Stimulated activated naive CD8-positive, alpha-beta T cell treated with anti-CD3 and anti-CD28 coated beads, Interleukin-15, amount 100 ng/mL, for 72 hours (primary cell): ENCODE measurements around the gene CDH13.

Source experiments
- ATAC-seq: fragments of 150-1000 bp; cut with Tn5 transposase; 2 replicates; pipeline ENCODE4 v1.10.0; 2021; ENCODE audit warnings: mild to moderate bottlenecking, moderate library complexity
- DNase-seq, 2 donors: peaks; one replicate each; pipeline ENCODE4 v3.0.0; 2021 to 2022
- H3K27ac Mint-ChIP-seq, 2 donors: one replicate each; pipeline ENCODE4 v1.8.0; 2022; ENCODE audit warnings: mild to moderate bottlenecking in 2 of 2, mixed read lengths in 2 of 2, moderate library complexity in 2 of 2
- H3K27me3 Mint-ChIP-seq: one replicate; pipeline ENCODE4 v1.8.0; 2022; ENCODE audit warnings: mixed read lengths
- H3K4me1 Mint-ChIP-seq: one replicate; pipeline ENCODE4 v1.8.0; 2022; ENCODE audit warnings: mild to moderate bottlenecking, mixed read lengths
- H3K4me3 Mint-ChIP-seq, 2 donors: one replicate each; pipeline ENCODE4 v1.8.0; 2022; ENCODE audit warnings: mild to moderate bottlenecking in 2 of 2, mixed read lengths in 2 of 2, moderate library complexity in 1 of 2
- H3K9me3 Mint-ChIP-seq, 2 donors: one replicate each; pipeline ENCODE4 v1.8.0; 2022; ENCODE audit warnings: mixed read lengths in 2 of 2

CDH13 gene

GRCh38 chr16:83589576-83589975 lies 962.8 kb downstream of the CDH13 start:
- no peak overlapping the region for H3K4me3 Mint-ChIP-seq
- ATAC-seq, result no peak
- no peak overlapping the region for H3K27ac Mint-ChIP-seq
- no peaks in the 10 kb centered on the region for H3K9me3 Mint-ChIP-seq
- H3K4me1 Mint-ChIP-seq, result no peaks in the 10 kb centered on the region
- DNase-seq, result no peak
- H3K27me3 Mint-ChIP-seq, result no peaks in the 10 kb centered on the region

- H3K4me1 Mint-ChIP-seq, result no peaks in the 10 kb centered on the region
- no peaks in the 10 kb centered on the region for H3K27me3 Mint-ChIP-seq
- H3K4me3 Mint-ChIP-seq, result no peak overlapping the region
- no peak overlapping the region for H3K27ac Mint-ChIP-seq
- DNase-seq (no peak), ATAC-seq (no peak)
- no peaks in the 10 kb centered on the region for H3K9me3 Mint-ChIP-seq
Observed at GRCh38 chr16:83592778-83593177, 966.0 kb downstream of the CDH13 start.

GRCh38 chr16:83599789-83600462 lies 973.2 kb downstream of the CDH13 start:
- ATAC-seq, result no peak
- Mint-ChIP-seq H3K27ac (no peak overlapping the region), H3K4me1 (no peaks in the 10 kb centered on the region), H3K27me3 (no peaks in the 10 kb centered on the region), H3K4me3 (no peak overlapping the region), H3K9me3 (no peaks in the 10 kb centered on the region)
- DNase-seq, result no peak

- DNase-seq, result no peak
Observed at GRCh38 chr16:83602761-83603722, 976.3 kb downstream of the CDH13 start.

GRCh38 chr16:83603723-83604570 lies 977.2 kb downstream of the CDH13 start:
- H3K4me1 Mint-ChIP-seq, result no peaks in the 10 kb centered on the region
- no peaks in the 10 kb centered on the region for H3K9me3 Mint-ChIP-seq
- no peak for ATAC-seq

More at GRCh38 chr16:83602761-83603722, 976.3 kb downstream of the CDH13 start:
- H3K9me3 Mint-ChIP-seq, result no peaks in the 10 kb centered on the region
- ATAC-seq, result no peak
- no peak overlapping the region for H3K27ac Mint-ChIP-seq
- H3K4me1 Mint-ChIP-seq, result no peaks in the 10 kb centered on the region
- peaks cover 8% of the 10 kb centered on the region for H3K27me3 Mint-ChIP-seq
- no peak overlapping the region for H3K4me3 Mint-ChIP-seq

GRCh38 chr16:83606486-83607030 lies 979.8 kb downstream of the CDH13 start:
- no peaks in the 10 kb centered on the region for H3K9me3 Mint-ChIP-seq
- peaks cover 8% of the 10 kb centered on the region for H3K27me3 Mint-ChIP-seq
- H3K4me3 Mint-ChIP-seq, result no peak overlapping the region
- no peak overlapping the region for H3K27ac Mint-ChIP-seq
- DNase-seq (no peak), ATAC-seq (no peak)
- H3K4me1 Mint-ChIP-seq, result no peaks in the 10 kb centered on the region

More at GRCh38 chr16:83603723-83604570, 977.2 kb downstream of the CDH13 start:
- Mint-ChIP-seq H3K27me3 (peaks cover 8% of the 10 kb centered on the region), H3K4me3 (no peak overlapping the region), H3K27ac (no peak overlapping the region)
- DNase-seq, result no peak

GRCh38 chr16:83609178-83609577 lies 982.4 kb downstream of the CDH13 start:
- ATAC-seq (no peak), DNase-seq (no peak)
- H3K9me3 Mint-ChIP-seq, result no peaks in the 10 kb centered on the region
- no peaks in the 10 kb centered on the region for H3K4me1 Mint-ChIP-seq
- no peak overlapping the region for H3K4me3 Mint-ChIP-seq
- no peak overlapping the region for H3K27ac Mint-ChIP-seq
- peaks cover 8% of the 10 kb centered on the region for H3K27me3 Mint-ChIP-seq

- DNase-seq (no peak), ATAC-seq (no peak)
- H3K27me3 Mint-ChIP-seq, result no peaks in the 10 kb centered on the region
- no peaks in the 10 kb centered on the region for H3K4me1 Mint-ChIP-seq
- H3K4me3 Mint-ChIP-seq, result no peak overlapping the region
- no peaks in the 10 kb centered on the region for H3K9me3 Mint-ChIP-seq
- peak overlapping the region in 1 of 2 donors; percentile 39 for H3K27ac Mint-ChIP-seq
Observed at GRCh38 chr16:83615141-83615952, 988.6 kb downstream of the CDH13 start.

GRCh38 chr16:83615953-83616350 lies 989.2 kb downstream of the CDH13 start:
- ATAC-seq (no peak), DNase-seq (no peak)
- H3K4me3 Mint-ChIP-seq, result no peak overlapping the region
- no peaks in the 10 kb centered on the region for H3K4me1 Mint-ChIP-seq
- no peaks in the 10 kb centered on the region for H3K9me3 Mint-ChIP-seq
- H3K27ac Mint-ChIP-seq, result no peak overlapping the region
- H3K27me3 Mint-ChIP-seq, result no peaks in the 10 kb centered on the region

GRCh38 chr16:83619381-83620150 lies 992.8 kb downstream of the CDH13 start:
- H3K27me3 Mint-ChIP-seq, result no peaks in the 10 kb centered on the region
- H3K27ac Mint-ChIP-seq, result no peak overlapping the region
- no peaks in the 10 kb centered on the region for H3K4me1 Mint-ChIP-seq
- H3K9me3 Mint-ChIP-seq, result no peaks in the 10 kb centered on the region
- DNase-seq (no peak), ATAC-seq (no peak)
- no peak overlapping the region for H3K4me3 Mint-ChIP-seq

- Mint-ChIP-seq H3K9me3 (no peaks in the 10 kb centered on the region), H3K27me3 (no peaks in the 10 kb centered on the region), H3K4me3 (no peak overlapping the region), H3K27ac (no peak overlapping the region), H3K4me1 (no peaks in the 10 kb centered on the region)
- DNase-seq (no peak), ATAC-seq (no peak)
Observed at GRCh38 chr16:83622010-83622409, 995.2 kb downstream of the CDH13 start.

GRCh38 chr16:83623091-83623730 lies 996.4 kb downstream of the CDH13 start:
- no peaks in the 10 kb centered on the region for H3K9me3 Mint-ChIP-seq

GRCh38 chr16:83623892-83624291 lies 997.1 kb downstream of the CDH13 start:
- no peak for DNase-seq
- no peak overlapping the region for H3K27ac Mint-ChIP-seq
- no peak overlapping the region for H3K4me3 Mint-ChIP-seq
- H3K27me3 Mint-ChIP-seq, result no peaks in the 10 kb centered on the region
- H3K9me3 Mint-ChIP-seq, result no peaks in the 10 kb centered on the region
- no peak for ATAC-seq
- H3K4me1 Mint-ChIP-seq, result no peaks in the 10 kb centered on the region

More at GRCh38 chr16:83623091-83623730, 996.4 kb downstream of the CDH13 start:
- H3K27me3 Mint-ChIP-seq, result no peaks in the 10 kb centered on the region
- no peaks in the 10 kb centered on the region for H3K4me1 Mint-ChIP-seq
- ATAC-seq (no peak), DNase-seq (no peak)
- no peak overlapping the region for H3K27ac Mint-ChIP-seq
- H3K4me3 Mint-ChIP-seq, result no peak overlapping the region
